ENCODE data around the gene XAB2.

GRCh38 chr19:7672522-7672921 is 43.2 kb upstream of the XAB2 start:
- TF ChIP-seq CTCF (IDR thresholded peaks at IDR 0.05; ENCODE audit: insufficient read depth, low read depth, low read length) (no peak), EZH2 (IDR thresholded peaks at IDR 0.05; ENCODE audit: insufficient read depth, low read length) (no peak)
